RWPE1 (cell line): ENCODE results near the gene AR.

ENCODE experiments used
- CTCF ChIA-PET: fragments of 350-600 bp; sonication (Branson Sonifier 250); formaldehyde crosslinking; extraction: SDS; loops from one replicate; lab custom pipeline; 2021; lab: Yijun Ruan, JAX
- POLR2A ChIA-PET: fragments of 400-600 bp; formaldehyde crosslinking; extraction: SDS; loops from one replicate; lab custom pipeline; 2020; ENCODE audit warnings: antibody characterized with exemption; ENCODE audit not compliant: low non-redundant PET; lab: Yijun Ruan, JAX
- DNase-seq: peaks from one replicate; pipeline ENCODE4 v3.0.0; 2012; ENCODE audit warnings: low spot score
- H3K27ac ChIP-seq: fragments of 450-650 bp; 2 replicates; pipeline ENCODE4 v1.5.1; 2017
- TF ChIP-seq, protein P1 (sequence below): fragments of 450-650 bp; conservative IDR thresholded peaks from 2 replicates; pipeline ENCODE4 v1.5.1; 2017; ENCODE audit warnings: low read depth, mild to moderate bottlenecking

Gene AR

DNA sequence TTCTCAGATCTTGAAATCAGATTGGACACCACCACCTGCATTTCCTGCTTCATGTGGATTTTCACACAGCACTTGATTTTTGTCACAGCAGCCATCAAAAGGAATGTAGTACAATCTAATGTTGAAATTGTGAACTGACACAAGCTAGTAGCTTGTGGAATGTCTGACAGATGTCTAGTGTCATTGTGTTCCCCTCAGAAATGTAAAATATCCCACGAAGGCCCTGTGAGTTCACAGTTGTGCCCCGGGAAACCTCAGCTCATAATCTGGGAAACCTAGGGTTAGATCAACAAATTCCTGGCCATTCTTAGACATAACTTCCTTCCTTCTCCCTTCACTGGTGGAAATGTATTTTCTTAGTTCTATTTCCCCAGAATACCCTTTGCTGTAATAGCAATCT is 205.7 kb downstream of the AR start:
- POLR2A ChIA-PET: no interaction called here
- TF ChIP-seq, protein P1, sequence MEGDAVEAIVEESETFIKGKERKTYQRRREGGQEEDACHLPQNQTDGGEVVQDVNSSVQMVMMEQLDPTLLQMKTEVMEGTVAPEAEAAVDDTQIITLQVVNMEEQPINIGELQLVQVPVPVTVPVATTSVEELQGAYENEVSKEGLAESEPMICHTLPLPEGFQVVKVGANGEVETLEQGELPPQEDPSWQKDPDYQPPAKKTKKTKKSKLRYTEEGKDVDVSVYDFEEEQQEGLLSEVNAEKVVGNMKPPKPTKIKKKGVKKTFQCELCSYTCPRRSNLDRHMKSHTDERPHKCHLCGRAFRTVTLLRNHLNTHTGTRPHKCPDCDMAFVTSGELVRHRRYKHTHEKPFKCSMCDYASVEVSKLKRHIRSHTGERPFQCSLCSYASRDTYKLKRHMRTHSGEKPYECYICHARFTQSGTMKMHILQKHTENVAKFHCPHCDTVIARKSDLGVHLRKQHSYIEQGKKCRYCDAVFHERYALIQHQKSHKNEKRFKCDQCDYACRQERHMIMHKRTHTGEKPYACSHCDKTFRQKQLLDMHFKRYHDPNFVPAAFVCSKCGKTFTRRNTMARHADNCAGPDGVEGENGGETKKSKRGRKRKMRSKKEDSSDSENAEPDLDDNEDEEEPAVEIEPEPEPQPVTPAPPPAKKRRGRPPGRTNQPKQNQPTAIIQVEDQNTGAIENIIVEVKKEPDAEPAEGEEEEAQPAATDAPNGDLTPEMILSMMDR: no peak
- CTCF ChIA-PET: no interaction called here
- H3K27ac ChIP-seq: no peak overlapping the region
- no peak for DNase-seq

DNA sequence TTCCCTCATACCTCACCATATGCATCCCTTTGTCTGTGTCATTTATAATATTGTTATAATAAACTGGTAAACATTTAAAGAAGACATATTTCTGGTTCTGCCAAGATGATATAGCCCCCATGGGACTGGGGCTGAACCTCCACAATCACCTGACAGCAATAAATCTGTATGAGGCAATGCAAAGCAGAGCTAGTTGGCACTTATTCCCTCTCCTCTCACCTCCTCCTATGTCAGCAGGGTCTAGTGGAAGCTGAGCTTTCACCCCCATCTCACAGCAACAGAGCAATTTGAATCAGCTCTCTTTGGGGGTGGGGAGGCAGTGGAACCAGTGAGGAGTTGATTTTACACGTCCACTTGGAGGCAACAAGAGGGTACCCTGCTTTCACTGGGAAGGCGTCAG is 206.9 kb downstream of the AR start:
- TF ChIP-seq, protein P1: no peak
- CTCF ChIA-PET: no interaction called here
- H3K27ac ChIP-seq: no peak overlapping the region
- POLR2A ChIA-PET: no interaction called here
- no peak for DNase-seq

DNA sequence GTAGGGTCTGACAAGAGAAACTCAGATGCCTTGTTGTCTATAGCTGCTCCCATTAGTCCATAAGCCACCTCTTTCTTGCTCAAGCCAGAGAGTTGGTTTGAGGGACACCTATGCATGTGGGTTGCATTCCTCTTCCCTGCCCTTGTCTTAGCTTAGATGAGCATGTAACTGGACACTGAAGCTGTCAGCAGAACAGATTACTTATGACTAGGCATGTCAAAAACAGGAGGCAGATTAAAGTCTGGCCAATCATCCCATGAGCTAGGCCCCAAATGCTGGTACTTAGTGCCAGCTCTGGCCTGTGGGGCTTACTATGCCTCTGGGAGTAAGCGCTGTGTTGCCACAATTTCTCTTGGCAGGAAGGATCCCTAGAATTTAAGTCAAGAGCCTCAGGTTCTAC is 215.2 kb downstream of the AR start:
- CTCF ChIA-PET: no interaction called here

DNA sequence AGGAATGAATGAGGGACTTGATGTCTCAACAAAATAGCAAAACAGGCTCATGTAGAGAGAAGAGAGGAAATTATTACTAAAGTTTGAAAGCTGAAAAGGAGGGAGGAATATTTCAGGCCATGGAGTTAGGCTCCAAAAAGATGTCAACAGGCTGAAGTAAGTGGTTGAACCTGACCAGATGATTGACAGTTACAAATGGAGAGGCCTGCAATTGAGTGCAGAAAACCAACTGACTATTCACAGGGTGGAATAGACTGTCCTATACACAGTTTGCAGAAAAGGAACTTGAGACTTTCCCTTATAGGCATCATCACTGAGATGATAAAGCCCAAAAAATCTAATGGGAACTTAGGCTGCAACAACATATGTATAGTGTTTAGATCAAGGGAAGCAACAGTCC is 233.3 kb downstream of the AR start:
- POLR2A ChIA-PET: no interaction called here
- no peak for DNase-seq

More for the DNA sequence above, 215.2 kb downstream of the AR start:
- H3K27ac ChIP-seq: no peak overlapping the region
- TF ChIP-seq, protein P1: no peak
- POLR2A ChIA-PET: no interaction called here
- DNase-seq: no peak

DNA sequence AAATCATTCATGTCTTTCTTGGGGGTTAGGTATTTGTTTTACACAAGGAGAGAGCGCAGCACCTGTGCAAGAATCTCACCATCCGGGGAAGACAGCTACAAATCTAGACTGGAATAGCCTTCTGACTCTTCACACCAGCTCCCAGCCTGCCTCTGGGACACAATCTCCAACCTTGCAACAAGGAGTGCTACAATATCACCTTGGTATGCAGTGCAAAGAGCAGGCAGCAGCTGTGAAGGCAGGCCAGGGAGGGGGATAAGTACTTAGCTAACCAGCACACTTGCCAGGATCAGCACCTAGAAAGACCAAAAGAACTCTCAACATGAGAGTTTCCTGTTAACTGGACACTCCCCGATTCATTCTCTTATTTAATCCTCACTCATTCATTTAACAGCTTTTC is 235.3 kb downstream of the AR start:
- POLR2A ChIA-PET: no interaction called here
- DNase-seq: no peak
- no peak overlapping the region for H3K27ac ChIP-seq
- CTCF ChIA-PET: no interaction called here
- TF ChIP-seq, protein P1: no peak

More for the DNA sequence above, 233.3 kb downstream of the AR start:
- H3K27ac ChIP-seq: no peak overlapping the region
- TF ChIP-seq, protein P1: no peak
- CTCF ChIA-PET: no interaction called here
